HG03103 (cell line): Measurements from ENCODE around the gene C18orf54.
A peak's percentile ranks its signal among the peaks of the same experiment; 100 is the strongest.
"Not testable (repeated sequence)": the region's sequence is repeated elsewhere in the genome, so short reads cannot be mapped to it uniquely, and the experiment has no call there.

Source experiments
- ATAC-seq: cut with Tn5 transposase; IDR thresholded peaks from one replicate; pipeline ENCODE4 v1.9.1; 2021; ENCODE audit warnings: low read depth; ENCODE audit not compliant: unreplicated experiment

The C18orf54 gene

GRCh38 chr18:54357660-54358494 lies at the start of gene C18orf54, which contains the start of gene STARD6:
Gene C18orf54 (plus strand): TSS chr18:54357906. CDS start chr18:54360573, 2,667 bp downstream.
Gene STARD6 (minus strand): TSS chr18:54357858. CDS start chr18:54354573, 3,285 bp downstream.
- ATAC-seq: peak; percentile 89

GRCh38 chr18:54309564-54309963 lies 48.1 kb upstream of the C18orf54 start:
- ATAC-seq: not testable (repeated sequence)

GRCh38 chr18:54316071-54316820 lies 41.5 kb upstream of the C18orf54 start:
- ATAC-seq: no peak

GRCh38 chr18:54323561-54323960 lies 34.1 kb upstream of the C18orf54 start:
- ATAC-seq: no peak

GRCh38 chr18:54323970-54324369 lies 33.7 kb upstream of the C18orf54 start:
- no peak for ATAC-seq

GRCh38 chr18:54327818-54328217 lies 29.9 kb upstream of the C18orf54 start:
- no peak for ATAC-seq

GRCh38 chr18:54329787-54330186 lies 27.9 kb upstream of the C18orf54 start:
- ATAC-seq: no peak

GRCh38 chr18:54330768-54331548 lies 26.7 kb upstream of the C18orf54 start:
- ATAC-seq: no peak

GRCh38 chr18:54335638-54336173 lies 22.0 kb upstream of the C18orf54 start:
- no peak for ATAC-seq

GRCh38 chr18:54338230-54338629 lies 19.5 kb upstream of the C18orf54 start:
- ATAC-seq: no peak

GRCh38 chr18:54351186-54351585 lies 6.5 kb upstream of the C18orf54 start:
- no peak for ATAC-seq

GRCh38 chr18:54357082-54357659 lies 535 bp upstream of the C18orf54 start:
- ATAC-seq: peak; percentile 37

GRCh38 chr18:54358495-54359040 lies 862 bp downstream of the C18orf54 start:
- peak; percentile 13 for ATAC-seq

GRCh38 chr18:54359233-54359632 lies 1.5 kb downstream of the C18orf54 start:
- no peak for ATAC-seq

- ATAC-seq: no peak
Measured at GRCh38 chr18:54360406-54360805, 2.7 kb downstream of the C18orf54 start.

- no peak for ATAC-seq
Measured at GRCh38 chr18:54378057-54378456, 20.4 kb downstream of the C18orf54 start.

GRCh38 chr18:54381640-54382039 lies 23.9 kb downstream of the C18orf54 start:
- no peak for ATAC-seq

- ATAC-seq: no peak
Measured at GRCh38 chr18:54382076-54382475, 24.4 kb downstream of the C18orf54 start.

GRCh38 chr18:54382733-54383252 lies 25.1 kb downstream of the C18orf54 start:
- no peak for ATAC-seq

GRCh38 chr18:54386043-54386442 lies 28.3 kb downstream of the C18orf54 start:
- no peak for ATAC-seq
